ENCODE data around the gene GRIA4. TPM values are rescaled to one million over a fixed set of nuclear protein-coding genes. Genes with fewer than 3 reads are reported as not detected.

Gene GRIA4
- total RNA-seq, 1 experiment from 2014 or later: not detected

DNA sequence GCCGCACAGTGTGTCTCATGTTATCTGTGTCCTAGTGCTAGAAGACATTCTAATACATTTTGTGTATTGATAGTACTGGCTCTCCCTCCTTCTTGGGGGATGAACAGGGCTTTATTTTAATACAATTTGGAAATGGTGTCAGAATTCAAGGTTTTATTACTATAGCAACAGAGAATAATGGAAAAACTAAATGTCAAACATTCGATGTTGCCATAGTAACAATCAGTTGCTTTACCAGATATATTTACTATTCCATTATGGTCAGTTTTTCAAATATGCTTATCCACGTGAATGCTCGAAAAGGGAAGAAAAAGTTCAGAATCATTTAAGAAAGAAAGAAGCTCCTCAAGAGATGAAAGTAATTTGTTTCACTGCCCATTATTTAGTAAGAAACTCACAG is 420.7 kb downstream of the GRIA4 start:
- no TSS peak for BruUV-seq (replicated peaks)
- Histone ChIP-seq H3K4me2 (no peak overlapping the region), H3F3A (ENCODE audit: insufficient read depth, low read depth) (peaks cover 10% of the 10 kb centered on the region; the same call in 1 of the 2 replicates), H4K20me1 (ENCODE audit: insufficient read depth) (no peaks in the 10 kb centered on the region), H3K9me3 (ENCODE audit: insufficient read depth, low read depth) (peaks cover 4% of the 10 kb centered on the region; the same call in 1 of the 2 replicates), H3K79me2 (ENCODE audit: low read depth) (no peaks in the 10 kb centered on the region), H3K36me3 (ENCODE audit: low read depth) (no peaks in the 10 kb centered on the region), H3K4me1 (replicated peaks; ENCODE audit: insufficient read depth) (peaks cover 14% of the 10 kb centered on the region), H3K27ac (peak overlapping the region; percentile 55; the same call in 1 of the 2 replicates), H3K4me3 (no peak overlapping the region), H3K9me2 (ENCODE audit: insufficient read depth) (no peaks in the 10 kb centered on the region), H3K27me3 (ENCODE audit: insufficient read depth, low read depth) (no peaks in the 10 kb centered on the region), H2AFZ (peak overlapping the region; percentile 56; the same call in 1 of the 2 replicates)
- no peak for DNase-seq
- no peak for TF ChIP-seq EZH2 (IDR thresholded peaks at IDR 0.05; ENCODE audit: low read depth)
- TF ChIP-seq, protein P1, sequence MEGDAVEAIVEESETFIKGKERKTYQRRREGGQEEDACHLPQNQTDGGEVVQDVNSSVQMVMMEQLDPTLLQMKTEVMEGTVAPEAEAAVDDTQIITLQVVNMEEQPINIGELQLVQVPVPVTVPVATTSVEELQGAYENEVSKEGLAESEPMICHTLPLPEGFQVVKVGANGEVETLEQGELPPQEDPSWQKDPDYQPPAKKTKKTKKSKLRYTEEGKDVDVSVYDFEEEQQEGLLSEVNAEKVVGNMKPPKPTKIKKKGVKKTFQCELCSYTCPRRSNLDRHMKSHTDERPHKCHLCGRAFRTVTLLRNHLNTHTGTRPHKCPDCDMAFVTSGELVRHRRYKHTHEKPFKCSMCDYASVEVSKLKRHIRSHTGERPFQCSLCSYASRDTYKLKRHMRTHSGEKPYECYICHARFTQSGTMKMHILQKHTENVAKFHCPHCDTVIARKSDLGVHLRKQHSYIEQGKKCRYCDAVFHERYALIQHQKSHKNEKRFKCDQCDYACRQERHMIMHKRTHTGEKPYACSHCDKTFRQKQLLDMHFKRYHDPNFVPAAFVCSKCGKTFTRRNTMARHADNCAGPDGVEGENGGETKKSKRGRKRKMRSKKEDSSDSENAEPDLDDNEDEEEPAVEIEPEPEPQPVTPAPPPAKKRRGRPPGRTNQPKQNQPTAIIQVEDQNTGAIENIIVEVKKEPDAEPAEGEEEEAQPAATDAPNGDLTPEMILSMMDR (conservative IDR thresholded peaks at IDR 0.05): no peak
- ChIA-PET CTCF (no interaction called here), POLR2A (ENCODE audit: unreplicated experiment) (no interaction called here)
- intact Hi-C loops (cut with micrococcal nuclease; ENCODE audit: unreplicated experiment): no loop called here

DNA sequence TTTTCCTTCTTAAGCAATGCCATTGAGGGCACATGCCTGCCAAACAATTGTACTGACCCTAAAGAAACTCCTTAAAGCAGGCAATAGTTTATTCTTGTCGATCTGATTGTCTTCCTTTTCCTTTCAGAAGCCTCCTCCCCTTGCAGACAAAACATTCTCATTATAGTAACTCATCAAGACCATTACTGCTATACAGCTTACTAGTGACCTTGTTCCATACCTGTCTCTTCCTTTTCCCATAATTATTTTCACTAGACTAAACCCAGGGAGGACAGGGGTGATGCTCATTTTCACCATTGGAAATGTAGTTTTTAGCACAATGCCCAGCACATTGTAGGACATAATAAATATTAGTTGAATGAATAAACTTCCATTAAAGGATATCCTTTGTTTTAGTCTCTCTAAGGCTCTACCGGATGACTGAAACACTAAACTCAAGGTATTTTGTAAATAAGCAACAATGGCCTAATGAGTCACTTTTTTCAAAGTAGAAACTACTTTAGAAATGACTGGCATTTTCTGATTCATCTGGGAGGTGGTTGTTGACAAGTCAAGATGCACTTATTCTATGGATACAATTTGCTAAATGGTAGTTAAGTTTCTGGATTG is 421.4 kb downstream of the GRIA4 start:
- ChIA-PET POLR2A (ENCODE audit: unreplicated experiment) (no interaction called here), CTCF (no interaction called here)
- H3K9me3 ChIP-seq (ENCODE audit: insufficient read depth, low read depth): peaks cover 4% of the 10 kb centered on the region; the same call in 1 of the 2 replicates
- H4K20me1 ChIP-seq (ENCODE audit: insufficient read depth): no peaks in the 10 kb centered on the region
- DNase-seq: peak in 1 of 2 experiments; percentile 72
- no peak overlapping the region for H3K4me3 ChIP-seq
- H3K27ac ChIP-seq: peak overlapping the region; percentile 55
- H3K9me2 ChIP-seq (ENCODE audit: insufficient read depth): no peaks in the 10 kb centered on the region
- peaks cover 10% of the 10 kb centered on the region; the same call in 1 of the 2 replicates for H3F3A ChIP-seq (ENCODE audit: insufficient read depth, low read depth)
- no TSS peak for BruUV-seq (replicated peaks)
- H3K27me3 ChIP-seq (ENCODE audit: insufficient read depth, low read depth): no peaks in the 10 kb centered on the region
- H2AFZ ChIP-seq: peak overlapping the region; percentile 56; the same call in 1 of the 2 replicates
- H3K79me2 ChIP-seq (ENCODE audit: low read depth): no peaks in the 10 kb centered on the region
- H3K4me1 ChIP-seq (replicated peaks; ENCODE audit: insufficient read depth): peaks cover 14% of the 10 kb centered on the region
- TF ChIP-seq, protein P1 (conservative IDR thresholded peaks at IDR 0.05): no peak
- no peak for TF ChIP-seq EZH2 (IDR thresholded peaks at IDR 0.05; ENCODE audit: low read depth)
- intact Hi-C loops (cut with micrococcal nuclease; ENCODE audit: unreplicated experiment): no loop called here
- no peaks in the 10 kb centered on the region for H3K36me3 ChIP-seq (ENCODE audit: low read depth)
- peak overlapping the region; percentile 25 for H3K4me2 ChIP-seq
